GM21528 (cell line): ENCODE measurements around the gene STAU1.
"Not testable (repeated sequence)": the region's sequence is repeated elsewhere in the genome, so short reads cannot be mapped to it uniquely, and the experiment has no call there.

Source experiments
- ATAC-seq: cut with Tn5 transposase; IDR thresholded peaks from one replicate; pipeline ENCODE4 v1.9.1; 2021; ENCODE audit warnings: mild to moderate bottlenecking, moderate library complexity; ENCODE audit not compliant: unreplicated experiment, low FRiP score

Gene STAU1

GRCh38 chr20:49091762-49092161 is 96.4 kb downstream of the STAU1 start:
- no peak for ATAC-seq

- no peak for ATAC-seq
These were observed 97.0 kb downstream of the STAU1 start for GRCh38 chr20:49091104-49091503.

GRCh38 chr20:49082295-49082694 is 105.8 kb downstream of the STAU1 start:
- ATAC-seq: not testable (repeated sequence)

GRCh38 chr20:49078310-49078709 is 109.8 kb downstream of the STAU1 start:
- ATAC-seq: no peak

- ATAC-seq: no peak
These were observed 113.6 kb downstream of the STAU1 start for GRCh38 chr20:49074521-49074920.
